GM19397 (cell line): Measurements from ENCODE around the gene DARS1.

Experiments used
- ATAC-seq: cut with Tn5 transposase; IDR thresholded peaks from one replicate; pipeline ENCODE4 v1.9.1; 2021; ENCODE audit warnings: mild to moderate bottlenecking, moderate library complexity; ENCODE audit not compliant: unreplicated experiment

Gene DARS1

GRCh38 chr2:135948141-135948540, 37.3 kb downstream of the DARS1 start:
- no peak for ATAC-seq

DNA sequence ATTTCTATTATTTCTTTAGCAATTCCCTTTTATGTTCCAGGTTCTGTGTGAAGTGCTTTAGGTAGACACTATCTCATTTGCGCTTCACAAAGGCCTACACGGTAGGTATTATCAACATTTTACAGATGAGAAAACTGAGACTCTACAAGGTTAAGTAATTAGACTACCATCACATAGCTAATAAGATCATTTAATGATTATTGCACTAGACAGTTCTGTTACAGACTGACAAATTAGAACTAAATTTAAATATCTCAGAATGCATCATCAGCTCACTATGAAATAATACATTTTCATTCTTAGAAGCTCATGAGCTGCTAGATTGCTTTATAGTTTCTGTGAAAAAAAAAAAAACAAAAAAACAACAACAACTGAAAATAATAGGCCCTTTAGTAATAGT, 37.9 kb downstream of the DARS1 start:
- no peak for ATAC-seq

GRCh38 chr2:135945526-135945925, 39.9 kb downstream of the DARS1 start:
- ATAC-seq = no peak

DNA sequence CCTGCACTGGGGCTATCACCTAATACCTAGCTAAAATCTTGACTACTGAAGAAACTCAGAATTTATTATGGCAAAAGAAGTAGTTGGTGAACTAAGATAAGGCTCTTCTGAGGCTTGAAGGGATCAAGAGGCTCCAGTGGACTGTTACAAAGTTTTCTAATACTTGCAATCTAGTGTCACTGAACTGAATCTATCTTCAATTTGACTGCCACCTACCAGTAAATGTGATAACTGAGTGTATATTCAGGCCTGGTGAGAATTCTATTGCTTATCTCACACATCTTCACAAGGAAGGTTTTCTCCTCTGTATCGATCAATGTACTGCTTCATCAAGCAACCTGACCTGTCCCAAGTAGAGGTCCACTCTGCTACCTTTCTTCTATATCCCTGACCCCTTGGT, 40.8 kb downstream of the DARS1 start:
- ATAC-seq = no peak

GRCh38 chr2:135942936-135943688, 42.3 kb downstream of the DARS1 start:
- no peak for ATAC-seq

GRCh38 chr2:135936524-135936923, 48.9 kb downstream of the DARS1 start:
- no peak for ATAC-seq

DNA sequence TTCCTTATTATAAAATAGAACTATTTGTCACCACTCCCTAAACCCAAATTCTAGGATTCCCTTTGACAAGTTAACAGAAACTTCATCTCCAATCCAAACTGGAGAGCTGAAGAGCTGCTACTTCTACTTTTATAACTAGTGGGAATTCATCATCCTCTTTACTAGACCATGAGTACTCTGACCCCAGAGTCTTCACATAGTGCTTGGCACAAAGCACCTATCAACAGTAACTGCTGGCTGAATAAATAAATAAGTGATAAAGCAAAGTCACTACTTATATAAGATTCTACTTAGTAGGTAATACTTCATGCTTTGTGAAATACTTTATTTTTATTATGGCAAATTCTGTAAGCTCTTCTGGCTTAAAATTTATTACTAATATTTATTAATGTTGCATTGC, 49.5 kb downstream of the DARS1 start:
- no peak for ATAC-seq

- no peak for ATAC-seq
Measured at GRCh38 chr2:135931776-135932443, 53.5 kb downstream of the DARS1 start.

GRCh38 chr2:135926605-135927004, 58.8 kb downstream of the DARS1 start:
- ATAC-seq = no peak

GRCh38 chr2:135925571-135925970, 59.9 kb downstream of the DARS1 start:
- ATAC-seq = no peak

DNA sequence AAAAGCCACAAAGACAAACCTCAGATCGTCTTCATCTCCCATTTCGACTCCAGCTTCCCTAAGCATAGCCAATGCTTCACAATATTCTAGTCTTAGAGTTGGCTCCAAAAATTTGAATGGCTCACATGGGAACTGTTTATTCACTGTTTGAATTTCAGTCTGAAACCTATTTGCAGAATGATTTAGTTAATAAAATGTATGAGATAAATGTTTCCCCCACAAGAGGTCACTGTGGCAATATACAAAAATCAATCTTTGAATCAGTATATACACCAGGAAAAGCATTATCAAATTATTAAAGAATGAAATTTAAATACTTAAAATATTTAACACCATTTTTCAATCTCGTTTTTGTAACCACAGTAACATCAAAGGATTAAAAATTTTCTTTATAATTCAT, 69.2 kb downstream of the DARS1 start:
- ATAC-seq = no peak

DNA sequence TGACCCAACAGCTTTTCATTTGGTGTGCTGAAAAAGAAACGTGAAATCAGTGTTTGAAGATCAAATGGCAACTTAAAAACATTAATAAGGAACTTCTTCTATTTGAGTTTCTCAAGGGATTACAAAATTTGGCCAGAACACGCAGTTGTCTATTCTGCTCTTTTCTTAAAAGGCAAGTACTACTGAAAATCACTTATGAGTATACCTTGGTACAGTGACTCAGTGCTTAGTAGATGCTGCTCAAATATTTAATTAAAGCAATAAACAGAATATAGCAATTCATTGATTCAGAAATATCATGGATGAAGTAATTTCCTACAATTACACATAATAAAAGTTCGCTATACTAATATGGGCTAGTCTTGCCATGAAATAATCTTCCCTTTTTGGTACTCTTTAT, 70.9 kb downstream of the DARS1 start:
- ATAC-seq = no peak

- no peak for ATAC-seq
Measured at GRCh38 chr2:135913727-135914365, 71.6 kb downstream of the DARS1 start.

DNA sequence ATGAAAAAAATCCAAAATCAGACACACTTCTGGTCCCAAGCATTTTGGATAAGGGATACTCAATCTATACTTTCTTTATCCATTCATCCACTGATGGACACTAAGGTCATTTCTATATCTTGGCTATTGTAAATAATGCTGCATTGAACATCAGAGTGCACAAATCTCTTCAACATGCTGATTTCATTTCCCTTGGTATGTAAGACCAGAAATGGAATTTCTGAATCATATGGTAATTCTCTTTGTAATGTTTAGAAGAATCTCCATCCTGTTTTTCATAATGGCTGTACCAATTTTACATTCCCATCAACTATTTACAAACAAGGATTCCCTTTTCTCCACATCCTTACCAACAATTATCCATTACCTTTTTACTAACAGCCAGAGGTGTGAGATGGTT, 75.5 kb downstream of the DARS1 start:
- no peak for ATAC-seq

DNA sequence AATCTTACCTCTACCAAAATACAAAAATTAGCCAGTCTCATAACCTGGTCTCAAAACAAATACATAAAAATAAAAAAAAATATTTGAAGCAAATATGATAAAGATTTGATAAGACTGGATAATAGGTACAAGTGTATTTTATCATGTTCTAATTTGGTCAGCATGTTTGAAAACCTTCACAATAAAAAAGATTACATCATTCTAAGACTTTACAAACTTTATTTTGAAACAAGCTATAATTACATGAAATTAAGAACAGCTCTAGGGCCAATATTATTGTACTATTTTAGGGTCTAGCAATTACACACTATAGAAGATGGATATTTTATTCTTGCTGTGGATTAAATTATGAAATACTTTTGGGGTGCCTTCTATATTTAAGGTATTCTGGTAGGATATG, 79.7 kb downstream of the DARS1 start:
- ATAC-seq = no peak

DNA sequence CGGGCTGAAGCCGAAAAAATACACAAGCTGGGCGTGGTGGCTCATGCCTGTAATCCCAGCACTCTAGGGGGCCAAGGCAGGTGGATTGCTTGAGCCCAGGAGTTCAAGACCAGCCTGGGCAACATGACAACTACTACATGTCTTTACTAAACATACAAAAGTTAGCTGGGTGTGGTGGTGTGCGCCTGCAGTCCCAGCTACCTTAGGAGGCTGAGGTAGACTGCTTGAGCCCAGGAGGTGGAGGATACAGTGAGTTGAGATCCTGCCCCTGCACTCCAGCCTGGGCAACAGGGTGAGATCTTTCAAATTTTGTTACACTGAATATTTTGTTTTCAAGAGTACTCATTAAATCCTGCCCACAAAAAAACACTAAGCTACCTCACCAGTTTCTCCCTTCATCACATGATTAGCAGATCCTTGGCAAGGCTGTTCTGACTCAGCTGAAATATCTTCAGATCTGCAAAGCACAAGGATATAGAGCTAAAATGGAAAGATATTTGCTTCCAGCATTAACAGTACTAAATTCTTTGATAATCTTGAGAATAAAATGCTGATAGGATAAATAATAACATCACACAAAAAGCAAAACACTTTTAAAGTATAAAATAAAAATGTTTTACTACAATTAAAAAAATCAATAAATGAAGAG, 81.0 kb downstream of the DARS1 start:
- ATAC-seq = no peak

- ATAC-seq = no peak
Measured at GRCh38 chr2:135903650-135904049, 81.8 kb downstream of the DARS1 start.

DNA sequence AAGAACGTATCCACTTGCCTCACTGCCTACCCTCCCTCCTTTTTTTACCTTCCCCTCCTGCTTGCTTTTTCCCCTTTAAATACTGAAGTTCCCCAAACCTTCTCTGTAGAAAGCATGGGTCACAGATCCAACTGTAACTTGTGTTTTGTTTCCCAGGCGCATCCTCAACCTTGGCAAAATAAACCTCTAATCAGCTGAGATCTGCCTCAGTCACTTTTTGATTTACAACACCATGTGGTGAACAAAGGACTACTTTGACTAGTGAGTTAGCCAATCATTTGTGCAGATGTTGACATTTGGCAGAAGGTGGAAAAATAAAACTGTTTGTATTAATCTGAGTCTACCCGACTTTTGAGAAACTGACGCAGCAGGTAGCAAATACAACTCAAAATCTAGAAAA, 85.9 kb downstream of the DARS1 start:
- no peak for ATAC-seq

DNA sequence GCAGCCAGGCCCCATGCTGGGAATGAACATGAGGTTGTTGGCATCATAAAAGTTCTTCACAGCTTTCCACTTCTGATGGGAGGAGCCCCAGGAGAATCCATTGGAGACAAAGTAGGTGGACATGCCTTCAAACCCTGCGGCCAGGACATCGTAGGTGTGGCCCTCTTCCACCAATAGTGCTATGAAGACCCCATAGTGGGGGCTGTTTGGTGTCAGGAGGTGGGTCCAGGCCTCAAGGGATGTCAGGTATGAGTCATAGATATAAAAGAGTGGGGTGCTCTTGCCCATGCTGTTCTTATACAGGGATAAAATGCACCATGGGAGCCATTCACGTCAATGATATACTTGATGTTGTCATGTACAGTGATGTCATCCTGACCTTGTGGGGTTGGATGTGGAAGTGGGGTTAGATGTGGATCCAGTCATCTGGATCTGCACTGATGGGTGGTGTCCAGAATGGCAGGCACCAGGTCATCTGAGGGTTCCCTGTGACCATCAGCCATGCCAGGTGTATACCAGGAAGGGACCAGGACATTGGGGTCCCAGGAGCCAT, 87.1 kb downstream of the DARS1 start:
- ATAC-seq = no peak

GRCh38 chr2:135894930-135895329, 90.5 kb downstream of the DARS1 start:
- no peak for ATAC-seq

GRCh38 chr2:135893374-135893794, 92.0 kb downstream of the DARS1 start:
- no peak for ATAC-seq
